A673 (cell line): ENCODE data around the gene MEP1A.

Source experiments
- EZH2 ChIP-seq: fragments of 200-600 bp; sonication (generic); IDR thresholded peaks from 2 replicates; pipeline ENCODE4 v1.6.1; 2017; ENCODE audit warnings: borderline replicate concordance, low read depth, mild to moderate bottlenecking, mixed read lengths, antibody characterized with exemption, low read length; ENCODE audit not compliant: poor library complexity, severe bottlenecking
- TF ChIP-seq, protein P1 (sequence below): fragments of 300-800, 200-600 bp; sonication (generic); conservative IDR thresholded peaks from 2 replicates; pipeline ENCODE4 v1.5.1; 2017; ENCODE audit warnings: low read depth, mild to moderate bottlenecking, antibody characterized with exemption, low read length, moderate library complexity, mixed read lengths

DNA sequence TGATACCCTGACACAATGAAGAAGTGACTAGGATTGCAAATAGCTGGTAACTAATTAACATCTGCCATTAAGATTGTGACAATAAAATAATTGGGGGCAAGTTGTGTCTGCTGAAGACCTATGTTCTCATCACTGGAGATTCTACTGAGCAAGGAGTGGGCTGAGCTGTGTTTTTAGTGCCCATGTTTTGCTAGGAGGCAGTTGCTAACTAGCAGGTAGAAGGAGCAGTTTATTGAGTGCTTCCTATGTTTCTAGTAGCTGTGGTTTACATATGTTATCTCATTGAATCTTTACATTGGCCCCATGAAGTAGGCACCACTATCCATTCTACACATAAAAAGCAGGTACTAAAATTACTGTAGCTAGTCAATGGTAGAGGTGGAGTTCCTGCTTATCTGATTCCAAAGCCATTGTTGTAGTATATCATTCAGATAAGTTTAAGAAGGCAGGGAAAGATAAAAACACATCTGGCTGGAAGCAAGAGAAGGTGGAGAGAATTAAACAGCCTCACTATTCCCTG is 2.8 kb upstream of the MEP1A start:
- TF ChIP-seq, protein P1, sequence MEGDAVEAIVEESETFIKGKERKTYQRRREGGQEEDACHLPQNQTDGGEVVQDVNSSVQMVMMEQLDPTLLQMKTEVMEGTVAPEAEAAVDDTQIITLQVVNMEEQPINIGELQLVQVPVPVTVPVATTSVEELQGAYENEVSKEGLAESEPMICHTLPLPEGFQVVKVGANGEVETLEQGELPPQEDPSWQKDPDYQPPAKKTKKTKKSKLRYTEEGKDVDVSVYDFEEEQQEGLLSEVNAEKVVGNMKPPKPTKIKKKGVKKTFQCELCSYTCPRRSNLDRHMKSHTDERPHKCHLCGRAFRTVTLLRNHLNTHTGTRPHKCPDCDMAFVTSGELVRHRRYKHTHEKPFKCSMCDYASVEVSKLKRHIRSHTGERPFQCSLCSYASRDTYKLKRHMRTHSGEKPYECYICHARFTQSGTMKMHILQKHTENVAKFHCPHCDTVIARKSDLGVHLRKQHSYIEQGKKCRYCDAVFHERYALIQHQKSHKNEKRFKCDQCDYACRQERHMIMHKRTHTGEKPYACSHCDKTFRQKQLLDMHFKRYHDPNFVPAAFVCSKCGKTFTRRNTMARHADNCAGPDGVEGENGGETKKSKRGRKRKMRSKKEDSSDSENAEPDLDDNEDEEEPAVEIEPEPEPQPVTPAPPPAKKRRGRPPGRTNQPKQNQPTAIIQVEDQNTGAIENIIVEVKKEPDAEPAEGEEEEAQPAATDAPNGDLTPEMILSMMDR: no peak
- no peak for TF ChIP-seq EZH2
